ENCODE measurements around the gene CCL13.
A peak's percentile ranks its signal among the peaks of the same experiment; 100 is the strongest.
"Not testable (repeated sequence)": the region's sequence is repeated elsewhere in the genome, so short reads cannot be mapped to it uniquely, and the experiment has no call there.

The CCL13 gene

GRCh38 chr17:34356194-34356593 is at the start of gene CCL13:
CCL13 (plus strand) TSS chr17:34356480; CDS start chr17:34356527, 47 bp downstream.
- DNase-seq, result no peak

GRCh38 chr17:34307110-34307509 is 49.2 kb upstream of the CCL13 start:
- no peak for DNase-seq

DNA sequence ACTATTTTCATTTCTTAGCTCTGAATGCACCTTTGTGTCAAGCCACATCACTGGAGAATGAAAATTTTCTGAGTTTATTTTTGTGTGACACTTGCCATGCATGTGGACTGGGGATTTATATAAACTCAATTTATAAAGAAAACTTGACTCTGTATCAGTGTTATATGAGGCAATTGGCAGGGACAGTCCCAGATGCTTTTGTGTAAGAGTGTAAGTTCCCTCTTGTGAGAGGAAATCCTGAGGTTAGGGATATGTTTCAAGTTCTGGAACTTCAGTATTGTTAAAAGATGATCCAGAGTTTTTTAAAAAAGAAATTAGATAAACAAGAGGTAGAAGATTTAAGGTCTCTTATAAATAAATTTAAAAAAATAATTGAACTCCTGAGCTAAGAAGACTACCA is 47.9 kb upstream of the CCL13 start:
- no peak for DNase-seq

DNA sequence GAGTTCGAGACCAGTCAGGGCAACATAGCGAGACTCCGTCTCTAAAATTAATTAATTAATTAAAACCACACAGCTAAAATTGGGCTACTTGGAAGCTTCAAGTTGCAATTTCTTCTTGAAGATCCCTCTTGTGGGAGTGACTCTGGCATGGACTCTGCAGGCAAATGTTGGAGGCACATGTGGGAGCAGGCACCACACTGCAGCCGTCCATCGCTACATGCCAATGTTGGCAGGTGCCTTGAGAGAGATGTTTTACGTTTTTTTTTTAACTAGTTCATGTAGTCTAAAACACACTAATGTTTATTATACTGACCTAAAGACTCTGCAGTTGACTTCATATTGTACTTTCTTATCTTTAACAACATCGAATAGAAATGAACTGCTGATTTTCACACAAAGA is 45.0 kb upstream of the CCL13 start:
- no peak for DNase-seq

GRCh38 chr17:34312080-34312479 is 44.2 kb upstream of the CCL13 start:
- DNase-seq, result no peak

GRCh38 chr17:34313164-34313563 is 43.1 kb upstream of the CCL13 start:
- no peak for DNase-seq

GRCh38 chr17:34314279-34314678 is 42.0 kb upstream of the CCL13 start:
- no peak for DNase-seq

DNA sequence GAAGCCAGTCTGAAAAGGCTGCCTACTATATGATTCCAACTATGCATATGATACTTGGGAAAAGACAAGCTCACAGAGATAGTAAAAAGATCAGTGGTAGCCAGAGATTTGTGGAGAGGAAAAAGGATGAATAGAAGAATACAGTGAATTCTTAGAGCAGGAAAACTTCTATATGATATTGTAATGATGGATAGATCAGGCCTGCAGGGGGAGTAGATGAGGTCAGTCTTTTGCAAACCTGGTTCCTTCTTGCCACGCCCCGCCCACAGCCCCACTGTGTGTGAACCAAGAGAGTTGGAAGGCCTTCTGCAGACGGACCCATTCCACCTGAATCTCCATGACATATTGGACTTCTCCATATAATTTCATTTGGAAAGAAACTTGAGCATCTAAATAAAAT is 37.8 kb upstream of the CCL13 start:
- DNase-seq, result no peak

GRCh38 chr17:34319039-34319483 is 37.2 kb upstream of the CCL13 start, which contains the start of gene CCL8:
CCL8 (plus strand) TSS chr17:34319435; CDS start chr17:34319502, 67 bp downstream.
- DNase-seq, result no peak

DNA sequence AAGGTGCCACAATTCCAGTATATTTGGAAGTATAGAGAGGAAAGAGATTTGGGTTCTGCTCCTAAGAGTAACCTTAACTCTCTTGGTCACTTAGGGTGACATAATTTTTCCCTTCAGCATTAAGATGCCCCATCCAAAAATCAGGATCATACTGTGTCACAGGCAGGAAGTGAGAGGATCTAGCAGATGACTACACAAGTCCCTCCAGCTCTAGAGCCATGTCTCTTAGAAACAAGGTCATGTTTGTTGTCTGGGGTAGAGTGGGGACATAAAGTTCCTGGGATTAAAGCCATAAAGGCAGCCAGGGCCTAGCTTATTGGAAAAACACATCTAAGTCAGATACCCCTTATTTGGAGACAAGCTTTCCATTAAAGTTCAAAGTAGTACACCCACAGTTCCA is 34.3 kb upstream of the CCL13 start:
- DNase-seq, result no peak

GRCh38 chr17:34327580-34327979 is 28.7 kb upstream of the CCL13 start:
- not testable (repeated sequence) for DNase-seq

GRCh38 chr17:34337701-34338100 is 18.6 kb upstream of the CCL13 start:
- DNase-seq, result no peak

- DNase-seq, result no peak
Observed at GRCh38 chr17:34339138-34339770, 17.0 kb upstream of the CCL13 start.

GRCh38 chr17:34341916-34342315 is 14.4 kb upstream of the CCL13 start:
- DNase-seq, result no peak

GRCh38 chr17:34347063-34347462 is 9.2 kb upstream of the CCL13 start:
- no peak for DNase-seq

DNA sequence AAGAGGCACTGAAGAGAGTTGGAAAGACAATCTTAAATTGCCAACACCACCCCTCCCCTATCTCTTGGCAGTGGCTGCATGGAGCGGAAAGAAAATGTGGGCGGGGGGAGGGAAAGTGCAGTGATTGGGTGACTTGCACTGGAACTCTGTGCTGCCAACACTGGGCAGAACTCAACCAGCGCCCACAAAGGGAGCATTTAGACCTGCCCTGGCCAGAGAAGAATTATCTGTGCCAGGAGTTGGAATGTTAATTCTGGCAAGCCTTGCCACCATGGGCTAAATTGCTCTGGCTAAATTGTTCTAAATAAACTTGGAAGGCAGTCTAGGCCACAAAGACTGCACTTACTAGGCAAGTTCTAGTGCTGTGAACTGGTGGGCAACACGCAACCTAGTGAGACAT is 6.5 kb upstream of the CCL13 start:
- DNase-seq, result no peak

DNA sequence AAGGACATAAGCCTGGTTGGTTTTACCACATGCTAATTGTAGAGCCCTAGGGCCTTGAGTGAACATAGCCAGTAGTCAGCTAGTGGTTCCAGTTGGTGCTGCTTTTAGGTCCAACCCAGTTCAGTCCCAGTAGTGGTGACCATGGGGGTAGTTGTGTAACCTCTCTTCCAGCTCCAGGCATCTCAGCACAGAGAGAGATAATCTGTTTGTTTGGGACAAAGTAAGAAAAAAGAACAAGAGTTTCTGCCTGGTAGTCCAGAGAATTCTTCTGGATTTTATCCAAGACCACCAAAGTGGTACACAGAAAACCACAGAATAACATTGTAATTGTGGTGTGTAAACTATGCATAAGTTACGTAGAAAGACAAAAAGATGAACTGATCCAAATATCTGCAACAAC is 5.2 kb upstream of the CCL13 start:
- DNase-seq, result no peak

- no peak for DNase-seq
Observed at GRCh38 chr17:34352191-34352590, 4.1 kb upstream of the CCL13 start.

DNA sequence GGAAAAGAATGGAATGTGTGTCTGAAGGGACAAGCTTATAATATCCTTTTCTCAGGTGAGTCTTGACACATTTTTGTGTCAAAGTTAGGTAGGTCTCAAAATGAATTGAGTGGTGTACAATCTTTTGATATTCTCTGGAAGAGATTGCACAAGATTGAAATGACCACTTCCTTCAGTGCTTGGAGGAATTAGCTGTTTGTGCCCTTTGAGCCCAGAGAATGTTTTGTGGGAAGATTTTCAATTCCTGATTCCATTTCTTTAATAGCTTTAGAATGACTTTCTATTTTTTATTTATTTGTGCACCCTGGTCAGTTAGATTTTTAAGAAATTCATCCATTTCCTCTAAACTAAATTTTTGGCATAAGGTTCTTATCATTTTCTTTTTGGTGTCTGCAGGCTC is 1.6 kb upstream of the CCL13 start:
- DNase-seq, result no peak

DNA sequence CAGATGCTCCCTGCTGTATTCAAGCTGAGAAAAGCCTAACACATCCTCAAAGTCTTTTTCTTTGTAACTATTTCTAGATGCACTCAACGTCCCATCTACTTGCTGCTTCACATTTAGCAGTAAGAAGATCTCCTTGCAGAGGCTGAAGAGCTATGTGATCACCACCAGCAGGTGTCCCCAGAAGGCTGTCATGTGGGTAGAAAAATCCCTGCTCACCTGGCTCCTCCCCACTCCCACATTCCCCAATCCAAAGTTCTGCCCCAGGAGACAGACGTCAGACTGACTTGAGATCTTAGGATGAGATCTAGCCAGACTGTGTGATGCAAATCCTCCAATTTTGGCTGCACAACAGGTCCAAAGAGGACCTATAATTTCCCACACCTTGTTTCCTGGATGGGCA is 1.1 kb downstream of the CCL13 start:
- DNase-seq, result no peak

GRCh38 chr17:34358631-34359030 is 2.4 kb downstream of the CCL13 start:
- no peak for DNase-seq

DNA sequence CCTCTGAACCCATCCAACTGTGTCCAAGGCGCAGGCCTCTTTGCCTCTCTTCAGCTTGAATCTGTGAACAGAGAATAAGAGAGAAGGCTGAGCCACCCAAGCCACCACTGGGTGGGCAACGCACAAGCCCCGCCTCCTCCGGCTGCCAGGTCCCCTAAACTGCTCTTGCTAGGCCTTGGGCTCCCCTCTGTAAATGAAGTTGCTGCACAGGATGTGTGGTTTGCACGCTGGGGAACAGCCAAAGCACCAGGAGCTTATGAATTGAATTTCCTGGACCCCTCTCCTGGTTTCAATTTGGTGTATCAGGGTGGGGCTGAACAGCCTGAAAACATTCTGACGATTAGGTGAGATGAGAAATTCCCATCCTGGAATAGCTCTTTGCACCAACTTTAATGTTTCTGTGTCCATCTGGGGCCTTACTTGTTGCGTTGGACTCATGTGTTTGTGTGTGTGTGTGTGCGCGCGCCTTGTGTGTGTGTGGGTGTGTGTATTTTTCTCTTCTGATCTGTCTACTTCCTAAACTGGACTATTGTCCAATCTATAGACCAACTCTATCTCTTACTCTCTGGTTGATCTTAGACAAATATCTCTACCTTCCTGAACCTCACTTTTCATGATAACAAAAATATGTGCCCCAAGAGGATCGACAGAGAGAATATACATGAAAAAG is 4.5 kb downstream of the CCL13 start:
- DNase-seq, result no peak

DNA sequence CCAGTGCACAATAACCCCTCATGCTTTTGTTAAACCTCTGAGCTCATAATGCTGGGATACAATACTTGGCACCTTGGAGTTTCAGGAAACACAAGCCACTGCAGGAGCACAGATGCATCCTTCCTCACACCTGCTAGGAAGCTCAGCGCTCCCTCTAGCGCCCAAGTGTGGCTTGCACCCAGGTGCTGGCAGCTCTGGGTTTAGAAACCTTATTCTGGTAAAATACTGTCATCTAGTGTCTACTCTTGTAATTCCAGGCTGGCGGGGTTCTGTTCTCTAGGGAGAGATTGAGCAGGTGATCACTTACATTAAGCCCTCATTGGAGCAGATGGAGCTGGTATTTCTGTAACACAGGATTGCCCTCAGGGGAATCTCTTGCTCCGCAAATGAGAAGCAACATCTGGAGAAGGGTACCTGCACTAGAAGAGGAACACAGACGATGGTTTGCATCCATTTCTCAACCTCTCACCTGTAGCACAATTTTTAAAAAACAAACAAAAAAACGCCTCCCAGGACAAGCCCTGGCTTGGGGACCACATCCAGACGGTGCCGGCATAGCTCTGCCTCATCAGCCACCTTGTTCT is 5.3 kb downstream of the CCL13 start:
- peak; percentile 45 to 58 for DNase-seq

DNA sequence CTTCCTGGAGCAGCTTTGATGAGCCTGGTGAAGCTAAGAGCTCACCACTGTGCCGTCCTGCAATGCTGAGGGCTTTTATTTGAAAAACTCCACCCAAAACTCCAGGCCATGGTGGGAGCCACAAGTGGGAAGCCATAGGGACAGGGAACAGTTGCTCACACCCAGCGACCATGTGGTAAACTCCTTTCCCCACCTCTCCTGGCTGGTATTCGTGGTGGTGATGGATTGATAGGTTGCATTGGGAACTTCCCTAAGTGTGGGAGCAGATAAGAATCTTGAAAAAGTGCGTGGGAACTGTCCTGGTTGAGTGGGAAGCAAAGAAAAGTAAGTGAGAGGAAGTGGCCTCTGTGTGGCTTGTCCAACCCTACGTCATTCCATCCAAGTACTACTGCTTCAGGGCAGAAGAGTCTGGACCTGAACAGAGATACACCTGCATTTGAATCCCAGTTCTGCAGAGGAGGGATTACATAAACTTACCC is 6.9 kb downstream of the CCL13 start, which contains the start of gene CCL1:
Gene CCL1, minus strand, starts transcription at position 51 of the 479 bp plus-strand sequence. CDS start 72 bp downstream, outside the sequence.
- DNase-seq, result no peak
